ENCODE data around the gene TRPC6.

DNA sequence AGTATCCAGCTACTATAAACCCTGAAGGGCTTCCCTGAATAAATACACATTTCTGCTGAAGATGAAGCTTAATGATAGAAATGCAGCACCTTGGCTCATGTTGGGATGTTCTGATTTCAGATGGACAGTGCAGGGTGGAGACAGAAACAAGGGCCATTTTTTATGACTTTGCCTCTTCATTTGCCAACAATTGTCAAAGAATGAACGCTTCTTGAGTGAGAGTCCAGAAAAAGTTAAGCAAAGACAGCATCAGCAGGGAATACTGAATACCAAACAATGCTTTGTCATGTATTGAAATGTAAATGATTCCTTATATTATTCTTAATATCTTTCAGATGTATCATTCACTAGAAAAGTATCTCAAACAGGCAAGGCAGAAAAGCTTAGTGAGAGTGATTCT lies 84.9 kb downstream of the TRPC6 start:
- TF ChIP-seq, protein P1, sequence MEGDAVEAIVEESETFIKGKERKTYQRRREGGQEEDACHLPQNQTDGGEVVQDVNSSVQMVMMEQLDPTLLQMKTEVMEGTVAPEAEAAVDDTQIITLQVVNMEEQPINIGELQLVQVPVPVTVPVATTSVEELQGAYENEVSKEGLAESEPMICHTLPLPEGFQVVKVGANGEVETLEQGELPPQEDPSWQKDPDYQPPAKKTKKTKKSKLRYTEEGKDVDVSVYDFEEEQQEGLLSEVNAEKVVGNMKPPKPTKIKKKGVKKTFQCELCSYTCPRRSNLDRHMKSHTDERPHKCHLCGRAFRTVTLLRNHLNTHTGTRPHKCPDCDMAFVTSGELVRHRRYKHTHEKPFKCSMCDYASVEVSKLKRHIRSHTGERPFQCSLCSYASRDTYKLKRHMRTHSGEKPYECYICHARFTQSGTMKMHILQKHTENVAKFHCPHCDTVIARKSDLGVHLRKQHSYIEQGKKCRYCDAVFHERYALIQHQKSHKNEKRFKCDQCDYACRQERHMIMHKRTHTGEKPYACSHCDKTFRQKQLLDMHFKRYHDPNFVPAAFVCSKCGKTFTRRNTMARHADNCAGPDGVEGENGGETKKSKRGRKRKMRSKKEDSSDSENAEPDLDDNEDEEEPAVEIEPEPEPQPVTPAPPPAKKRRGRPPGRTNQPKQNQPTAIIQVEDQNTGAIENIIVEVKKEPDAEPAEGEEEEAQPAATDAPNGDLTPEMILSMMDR (IDR thresholded peaks at IDR 0.05), result no peak
- no peak for TF ChIP-seq POLR2AphosphoS5 (IDR thresholded peaks at IDR 0.05)

All from prostate gland (tissue), 2 donors.